Right atrium auricular region (tissue), 2 donors: ENCODE measurements around the gene PRRG2. TPM values are rescaled to one million over a fixed set of nuclear protein-coding genes. Genes with fewer than 3 reads are reported as not detected.

ENCODE experiments used
- DNase-seq: peaks from one replicate; pipeline ENCODE4 v3.0.0-alpha.2; 2019; ENCODE audit warnings: low spot score
- H3K27ac ChIP-seq, 2 donors: fragments of 200-600 bp; sonication (generic); 1 replicate in 1 of 2; 2 replicates in 1 of 2; pipeline ENCODE4 v1.5.1; 2016 to 2019
- H3K27me3 ChIP-seq, 2 donors: fragments of 200-600 bp; sonication (generic); one replicate each; pipeline versions ENCODE4 v1.5.1 to v1.6.0; 2017 to 2019
- H3K36me3 ChIP-seq: fragments of 200-600 bp; sonication (generic); one replicate; pipeline ENCODE4 v1.5.1; 2016
- H3K4me1 ChIP-seq, 2 donors: fragments of 200-600 bp; sonication (generic); one replicate each; pipeline versions ENCODE4 v1.5.1 to v1.6.0; 2017 to 2019
- H3K4me3 ChIP-seq, 2 donors: fragments of 200-600 bp; sonication (generic); 1 replicate in 1 of 2; 2 replicates in 1 of 2; pipeline ENCODE4 v1.5.1; 2017 to 2019; ENCODE audit warnings: mild to moderate bottlenecking in 1 of 2, moderate library complexity in 1 of 2
- H3K9me3 ChIP-seq, 2 donors: fragments of 200-600 bp; sonication (generic); one replicate each; pipeline ENCODE4 v1.5.1; 2019
- CTCF ChIP-seq, 2 donors: fragments of 200-600 bp; sonication (generic); IDR thresholded peaks; one replicate each; pipeline ENCODE4 v1.5.1; 2019; ENCODE audit warnings: antibody characterized with exemption in 2 of 2
- total RNA-seq, 2 donors: library from RNA; depleted of rRNA; stranded (reverse); fragments of >200 nt; gene quantifications; one replicate each; pipeline ENCODE4 v1.1.0, GENCODE V29; 2016

Gene PRRG2
- 1 to 10 TPM in 1 of 2 donors, under 1 TPM in 1; 0.63 to 2.3 TPM for total RNA-seq

GRCh38 chr19:49581007-49581508 is at the start of gene PRRG2:
Gene PRRG2, plus strand, starts transcription at chr19:49581316. Its CDS starts 1,904 bp downstream, at chr19:49583220.
- Histone ChIP-seq H3K27me3 (no peaks in the 10 kb centered on the region), H3K36me3 (peaks cover 5% of the 10 kb centered on the region), H3K4me1 (peaks cover 0 to 31% of the 10 kb centered on the region in 2 donors), H3K9me3 (no peaks in the 10 kb centered on the region), H3K27ac (peak within 1 kb of the TSS; percentile 66 to 80), H3K4me3 (peak within 1 kb of the TSS; percentile 63 to 67)
- no peak for TF ChIP-seq CTCF (IDR thresholded peaks at IDR 0.05)
- DNase-seq: no peak

- Histone ChIP-seq H3K4me1 (peaks cover 0 to 22% of the 10 kb centered on the region in 2 donors), H3K9me3 (no peaks in the 10 kb centered on the region), H3K27me3 (no peaks in the 10 kb centered on the region), H3K4me3 (peak overlapping the region; percentile 45 to 57), H3K36me3 (no peaks in the 10 kb centered on the region), H3K27ac (peak overlapping the region; percentile 5 to 11)
- DNase-seq: peak; percentile 76
- TF ChIP-seq CTCF (IDR thresholded peaks at IDR 0.05): peak; percentile 11 to 51
Measured at GRCh38 chr19:49533551-49534488, 47.3 kb upstream of the PRRG2 start.

- TF ChIP-seq CTCF (IDR thresholded peaks at IDR 0.05): no peak
- H3K27ac ChIP-seq: no peak overlapping the region
- no peak for DNase-seq
- no peaks in the 10 kb centered on the region for H3K27me3 ChIP-seq
- H3K4me3 ChIP-seq: peak overlapping the region in 1 of 2 donors; percentile 57
- no peaks in the 10 kb centered on the region for H3K36me3 ChIP-seq
- H3K9me3 ChIP-seq: no peaks in the 10 kb centered on the region
- peaks cover 0 to 17% of the 10 kb centered on the region in 2 donors for H3K4me1 ChIP-seq
Measured at GRCh38 chr19:49534632-49535385, 46.3 kb upstream of the PRRG2 start.

- DNase-seq: no peak
- Histone ChIP-seq H3K36me3 (no peaks in the 10 kb centered on the region), H3K27ac (no peak overlapping the region), H3K4me3 (no peak overlapping the region), H3K9me3 (no peaks in the 10 kb centered on the region), H3K4me1 (peaks cover 0 to 17% of the 10 kb centered on the region in 2 donors), H3K27me3 (no peaks in the 10 kb centered on the region)
- no peak for TF ChIP-seq CTCF (IDR thresholded peaks at IDR 0.05)
Measured at GRCh38 chr19:49536921-49537462, 44.1 kb upstream of the PRRG2 start.

GRCh38 chr19:49538643-49539042 is 42.5 kb upstream of the PRRG2 start:
- H3K27me3 ChIP-seq: no peaks in the 10 kb centered on the region
- H3K4me1 ChIP-seq: peaks cover 0 to 8% of the 10 kb centered on the region in 2 donors
- no peak for TF ChIP-seq CTCF (IDR thresholded peaks at IDR 0.05)
- H3K36me3 ChIP-seq: no peaks in the 10 kb centered on the region
- H3K27ac ChIP-seq: no peak overlapping the region
- no peaks in the 10 kb centered on the region for H3K9me3 ChIP-seq
- no peak overlapping the region for H3K4me3 ChIP-seq
- no peak for DNase-seq
